Nucleus accumbens (tissue), 56 donors: ENCODE data around the gene NSUN2.
"Not testable (repeated sequence)": the region's sequence is repeated elsewhere in the genome, so short reads cannot be mapped to it uniquely, and the experiment has no call there.

ENCODE experiments used
- DNase-seq, 56 donors: peaks; one replicate each; lab custom pipeline; 2025; lab: John Stamatoyannopoulos, UW

NSUN2 gene

GRCh38 chr5:6645571-6646362 is 12.9 kb upstream of the NSUN2 start:
- not testable (repeated sequence) for DNase-seq

GRCh38 chr5:6644794-6645241 is 12.0 kb upstream of the NSUN2 start:
- DNase-seq = no peak

- DNase-seq = no peak
These were observed 9.8 kb upstream of the NSUN2 start for GRCh38 chr5:6642655-6643054.

GRCh38 chr5:6638236-6638635 is 5.4 kb upstream of the NSUN2 start:
- no peak for DNase-seq

GRCh38 chr5:6637590-6637989 is 4.7 kb upstream of the NSUN2 start:
- no peak for DNase-seq

GRCh38 chr5:6637022-6637421 is 4.2 kb upstream of the NSUN2 start:
- DNase-seq = no peak

- no peak for DNase-seq
These were observed 3.4 kb upstream of the NSUN2 start for GRCh38 chr5:6636293-6636692.

GRCh38 chr5:6634788-6635430 is 2.1 kb upstream of the NSUN2 start:
- DNase-seq = no peak

- DNase-seq = no peak
These were observed 1.5 kb upstream of the NSUN2 start for GRCh38 chr5:6634306-6634705.

GRCh38 chr5:6633469-6634245 is 813 bp upstream of the NSUN2 start:
- DNase-seq = peak in 13 of 56 donors; percentile 21 to 65 (median 46)

GRCh38 chr5:6632324-6632887 is 438 bp downstream of the NSUN2 start:
- DNase-seq = peak in 4 of 56 donors; percentile 26 to 71 (median 42)

GRCh38 chr5:6631441-6631840 is 1.4 kb downstream of the NSUN2 start:
- DNase-seq = no peak

GRCh38 chr5:6626508-6626907 is 6.3 kb downstream of the NSUN2 start:
- no peak for DNase-seq

- no peak for DNase-seq
These were observed 8.9 kb downstream of the NSUN2 start for GRCh38 chr5:6623941-6624340.

GRCh38 chr5:6623228-6623627 is 9.6 kb downstream of the NSUN2 start:
- no peak for DNase-seq

GRCh38 chr5:6616632-6617031 is 16.2 kb downstream of the NSUN2 start:
- DNase-seq = no peak

GRCh38 chr5:6615034-6615815 is 17.6 kb downstream of the NSUN2 start:
- DNase-seq = no peak

GRCh38 chr5:6611334-6612256 is 21.2 kb downstream of the NSUN2 start:
- no peak for DNase-seq

GRCh38 chr5:6608016-6608415 is 24.8 kb downstream of the NSUN2 start:
- no peak for DNase-seq
